ENCODE results near the gene PEAK1. TPM values are rescaled to one million over a fixed set of nuclear protein-coding genes. Genes with fewer than 3 reads are reported as not detected.
A peak's percentile ranks its signal among the peaks of the same experiment; 100 is the strongest.

The PEAK1 gene
- total RNA-seq, 2 donors from 2014 or later, result 25.4 to 38.4 TPM

GRCh38 chr15:77070495-77071304 lies 349.2 kb downstream of the PEAK1 start, which contains the start of gene TSPAN3:
Gene TSPAN3, minus strand, starts transcription at chr15:77071109. Its CDS starts 155 bp downstream, at chr15:77070954.
- peak within 1 kb of the TSS; percentile 81 for H3K27ac ChIP-seq (ENCODE audit: low read depth, low read length)

DNA sequence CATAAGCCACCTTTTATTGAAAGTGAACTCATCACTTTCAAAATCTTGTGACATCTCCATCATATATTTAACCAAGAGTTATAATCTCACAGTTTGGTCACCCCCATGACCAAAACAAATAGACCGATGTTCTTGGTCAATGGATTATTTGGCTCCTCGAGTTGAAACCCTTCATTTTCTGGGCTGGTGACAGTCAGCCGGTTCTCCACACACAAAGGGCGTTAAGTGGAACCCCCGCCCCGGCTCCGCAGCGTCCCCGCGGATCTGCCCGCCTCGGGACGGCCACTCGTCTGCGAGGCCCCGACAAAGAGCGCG lies 349.8 kb downstream of the PEAK1 start:
- peak overlapping the region; percentile 59 for H3K4me3 Mint-ChIP-seq
- H3K9ac ChIP-seq (ENCODE audit: extremely low read depth, low read length, poor library complexity, severe bottlenecking), result peak overlapping the region; percentile 71
- peak overlapping the region; percentile 77 for H3K27ac Mint-ChIP-seq
- peak overlapping the region; percentile 73 for H3K27ac ChIP-seq (ENCODE audit: low read depth, low read length)
- no peaks in the 10 kb centered on the region for H3K9me3 Mint-ChIP-seq
- DNase-seq, result no peak
- peaks cover 7% of the 10 kb centered on the region for H3K36me3 Mint-ChIP-seq (ENCODE audit: low read depth)
- WGBS, 2 experiments (ENCODE audit: insufficient coverage in 1 of 2, insufficient read length in 1 of 2), result 2% methylated on average over 15 to 18 of the region's 18 CpGs
- TF ChIP-seq, protein P1, sequence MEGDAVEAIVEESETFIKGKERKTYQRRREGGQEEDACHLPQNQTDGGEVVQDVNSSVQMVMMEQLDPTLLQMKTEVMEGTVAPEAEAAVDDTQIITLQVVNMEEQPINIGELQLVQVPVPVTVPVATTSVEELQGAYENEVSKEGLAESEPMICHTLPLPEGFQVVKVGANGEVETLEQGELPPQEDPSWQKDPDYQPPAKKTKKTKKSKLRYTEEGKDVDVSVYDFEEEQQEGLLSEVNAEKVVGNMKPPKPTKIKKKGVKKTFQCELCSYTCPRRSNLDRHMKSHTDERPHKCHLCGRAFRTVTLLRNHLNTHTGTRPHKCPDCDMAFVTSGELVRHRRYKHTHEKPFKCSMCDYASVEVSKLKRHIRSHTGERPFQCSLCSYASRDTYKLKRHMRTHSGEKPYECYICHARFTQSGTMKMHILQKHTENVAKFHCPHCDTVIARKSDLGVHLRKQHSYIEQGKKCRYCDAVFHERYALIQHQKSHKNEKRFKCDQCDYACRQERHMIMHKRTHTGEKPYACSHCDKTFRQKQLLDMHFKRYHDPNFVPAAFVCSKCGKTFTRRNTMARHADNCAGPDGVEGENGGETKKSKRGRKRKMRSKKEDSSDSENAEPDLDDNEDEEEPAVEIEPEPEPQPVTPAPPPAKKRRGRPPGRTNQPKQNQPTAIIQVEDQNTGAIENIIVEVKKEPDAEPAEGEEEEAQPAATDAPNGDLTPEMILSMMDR (conservative IDR thresholded peaks at IDR 0.05), result no peak
- H3K4me1 Mint-ChIP-seq, result peaks cover 28% of the 10 kb centered on the region
- peaks cover 4% of the 10 kb centered on the region for H3K27me3 Mint-ChIP-seq (ENCODE audit: insufficient read depth)
- H3K27me3 ChIP-seq (ENCODE audit: control insufficient read depth, insufficient read depth, low read length, poor library complexity, severe bottlenecking), result no peaks in the 10 kb centered on the region
- H3K9me3 ChIP-seq (ENCODE audit: control insufficient read depth, low read length), result no peaks in the 10 kb centered on the region
- H3K4me1 ChIP-seq (ENCODE audit: control insufficient read depth, insufficient read depth, low read length), result peaks cover 2% of the 10 kb centered on the region
- peaks cover 18% of the 10 kb centered on the region for H3K36me3 ChIP-seq (ENCODE audit: control insufficient read depth, insufficient read depth, low read length)
- peak overlapping the region; percentile 92 for H3K4me3 ChIP-seq (ENCODE audit: low read length)

More at GRCh38 chr15:77070495-77071304, 349.2 kb downstream of the PEAK1 start, which contains the start of gene TSPAN3:
- DNase-seq, result peak; percentile 97
- TF ChIP-seq, protein P1 (conservative IDR thresholded peaks at IDR 0.05), result no peak
- H3K27ac Mint-ChIP-seq, result peak within 1 kb of the TSS; percentile 77
- H3K27me3 ChIP-seq (ENCODE audit: control insufficient read depth, insufficient read depth, low read length, poor library complexity, severe bottlenecking), result no peaks in the 10 kb centered on the region
- H3K36me3 Mint-ChIP-seq (ENCODE audit: low read depth), result peaks cover 7% of the 10 kb centered on the region
- H3K4me3 Mint-ChIP-seq, result peak within 1 kb of the TSS; percentile 59
- H3K4me3 ChIP-seq (ENCODE audit: low read length), result peak within 1 kb of the TSS; percentile 92
- H3K36me3 ChIP-seq (ENCODE audit: control insufficient read depth, insufficient read depth, low read length), result peaks cover 18% of the 10 kb centered on the region
- H3K9me3 ChIP-seq (ENCODE audit: control insufficient read depth, low read length), result no peaks in the 10 kb centered on the region
- H3K9ac ChIP-seq (ENCODE audit: extremely low read depth, low read length, poor library complexity, severe bottlenecking), result peak within 1 kb of the TSS; percentile 71
- WGBS, 2 experiments (ENCODE audit: insufficient coverage in 1 of 2, insufficient read length in 1 of 2), result 0 to 1% methylated on average over 14 to 97 of the region's 97 CpGs
- peaks cover 28% of the 10 kb centered on the region for H3K4me1 Mint-ChIP-seq
- H3K9me3 Mint-ChIP-seq, result no peaks in the 10 kb centered on the region
- peaks cover 2% of the 10 kb centered on the region for H3K4me1 ChIP-seq (ENCODE audit: control insufficient read depth, insufficient read depth, low read length)
- peaks cover 4% of the 10 kb centered on the region for H3K27me3 Mint-ChIP-seq (ENCODE audit: insufficient read depth)

GRCh38 chr15:77069521-77070121 lies 350.3 kb downstream of the PEAK1 start:
- no peaks in the 10 kb centered on the region for H3K9me3 Mint-ChIP-seq
- H3K4me3 ChIP-seq (ENCODE audit: low read length), result peak overlapping the region; percentile 92

More at GRCh38 chr15:77069521-77070121, 350.3 kb downstream of the PEAK1 start:
- Mint-ChIP-seq H3K4me1 (peaks cover 28% of the 10 kb centered on the region), H3K27me3 (ENCODE audit: insufficient read depth) (peaks cover 4% of the 10 kb centered on the region), H3K36me3 (ENCODE audit: low read depth) (peaks cover 7% of the 10 kb centered on the region), H3K4me3 (peak overlapping the region; percentile 59), H3K27ac (no peak overlapping the region)
- H3K36me3 ChIP-seq (ENCODE audit: control insufficient read depth, insufficient read depth, low read length), result peaks cover 18% of the 10 kb centered on the region
- peak overlapping the region; percentile 71 for H3K9ac ChIP-seq (ENCODE audit: extremely low read depth, low read length, poor library complexity, severe bottlenecking)
- DNase-seq, result no peak
- no peak overlapping the region for H3K27ac ChIP-seq (ENCODE audit: low read depth, low read length)
- WGBS, 2 experiments (ENCODE audit: insufficient coverage in 1 of 2, insufficient read length in 1 of 2), result 46 to 66% methylated on average over 8 to 13 of the region's 13 CpGs
- no peaks in the 10 kb centered on the region for H3K9me3 ChIP-seq (ENCODE audit: control insufficient read depth, low read length)
- TF ChIP-seq, protein P1 (conservative IDR thresholded peaks at IDR 0.05), result no peak
- H3K4me1 ChIP-seq (ENCODE audit: control insufficient read depth, insufficient read depth, low read length), result peaks cover 2% of the 10 kb centered on the region
- H3K27me3 ChIP-seq (ENCODE audit: control insufficient read depth, insufficient read depth, low read length, poor library complexity, severe bottlenecking), result no peaks in the 10 kb centered on the region

All from endodermal cell (in vitro differentiated cells).